Vagina (tissue), 2 donors: ENCODE results near the gene NANOS3. TPM values are rescaled to one million over a fixed set of nuclear protein-coding genes. Genes with fewer than 3 reads are reported as not detected.

Experiments used
- DNase-seq, 2 donors: peaks; one replicate each; pipeline ENCODE4 v3.0.0-alpha.2; 2017; ENCODE audit errors: extremely low spot score in 2 of 2
- H3K27ac ChIP-seq: fragments of 200-600 bp; sonication (generic); one replicate; pipeline ENCODE4 v1.5.1; 2019
- H3K27me3 ChIP-seq: fragments of 200-600 bp; sonication (generic); one replicate; pipeline ENCODE4 v1.5.1; 2019
- H3K36me3 ChIP-seq, 2 donors: fragments of 200-600 bp; sonication (generic); one replicate each; pipeline ENCODE4 v1.5.1; 2017 to 2019
- H3K4me1 ChIP-seq: fragments of 200-600 bp; sonication (generic); one replicate; pipeline ENCODE4 v1.5.1; 2019
- H3K4me3 ChIP-seq, 2 donors: fragments of 200-600 bp; sonication (generic); 1 replicate in 1 of 2; 2 replicates in 1 of 2; pipeline ENCODE4 v1.5.1; 2016 to 2019
- H3K9me3 ChIP-seq: fragments of 200-600 bp; sonication (generic); one replicate; pipeline ENCODE4 v1.5.1; 2019
- POLR2A ChIP-seq, 2 donors: fragments of 450-650 bp; IDR thresholded peaks; one replicate each; pipeline ENCODE4 v1.6.1; 2017; ENCODE audit warnings: antibody characterized with exemption in 2 of 2, mild to moderate bottlenecking in 2 of 2, moderate library complexity in 2 of 2
- POLR2AphosphoS5 ChIP-seq, 2 donors: sonication (generic); formaldehyde crosslinking; IDR thresholded peaks; one replicate each; pipeline ENCODE4 v1.9.0; 2017; ENCODE audit warnings: antibody characterized with exemption in 2 of 2, mild to moderate bottlenecking in 2 of 2, low read depth in 1 of 2; ENCODE audit not compliant: insufficient read depth in 1 of 2
- intact Hi-C: fragments of 100-400 bp; cut with DNase I; formaldehyde crosslinking; loops from one replicate; pipeline ENCODE4 v1.15.1; 2023
- total RNA-seq: library from RNA; depleted of rRNA; stranded (reverse); fragments of >200 nt; gene quantifications from one replicate; pipeline ENCODE4 v1.2.3, GENCODE V29; 2016
- TF ChIP-seq, protein P1 (sequence below), 3 experiments: fragments of 450-650 bp in 2 of 3; fragments of 200-600 bp in 1 of 3; sonication (generic) in 1 of 3; IDR thresholded peaks; one replicate each; pipeline ENCODE4 v1.5.1; 2017 to 2019; ENCODE audit warnings: antibody characterized with exemption in 3 of 3, mild to moderate bottlenecking in 2 of 3, moderate library complexity in 2 of 3

Gene NANOS3
- total RNA-seq, 1 donor from 2014 or later = not detected

DNA sequence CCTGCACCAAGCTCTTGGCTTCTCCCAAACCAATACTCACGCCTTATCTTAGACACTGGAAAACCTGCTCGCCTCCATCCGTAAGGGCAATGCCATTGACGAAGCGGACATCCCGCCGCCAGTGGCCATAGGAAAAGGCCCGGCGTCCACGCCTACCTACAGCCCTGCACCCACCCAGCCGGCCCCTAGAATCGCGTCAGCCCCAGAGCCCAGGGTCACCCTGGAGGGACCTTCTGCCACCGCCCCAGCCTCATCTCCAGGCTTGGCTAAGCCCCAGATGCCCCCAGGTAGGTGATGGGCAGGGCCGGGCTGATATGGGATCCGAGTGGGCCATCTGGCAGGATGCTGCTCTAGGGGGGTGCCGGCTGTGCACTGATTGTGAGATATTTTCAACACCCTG is 36.4 kb downstream of the NANOS3 start:
- H3K36me3 ChIP-seq = peaks cover 3 to 41% of the 10 kb centered on the region in 2 donors
- TF ChIP-seq, protein P1, sequence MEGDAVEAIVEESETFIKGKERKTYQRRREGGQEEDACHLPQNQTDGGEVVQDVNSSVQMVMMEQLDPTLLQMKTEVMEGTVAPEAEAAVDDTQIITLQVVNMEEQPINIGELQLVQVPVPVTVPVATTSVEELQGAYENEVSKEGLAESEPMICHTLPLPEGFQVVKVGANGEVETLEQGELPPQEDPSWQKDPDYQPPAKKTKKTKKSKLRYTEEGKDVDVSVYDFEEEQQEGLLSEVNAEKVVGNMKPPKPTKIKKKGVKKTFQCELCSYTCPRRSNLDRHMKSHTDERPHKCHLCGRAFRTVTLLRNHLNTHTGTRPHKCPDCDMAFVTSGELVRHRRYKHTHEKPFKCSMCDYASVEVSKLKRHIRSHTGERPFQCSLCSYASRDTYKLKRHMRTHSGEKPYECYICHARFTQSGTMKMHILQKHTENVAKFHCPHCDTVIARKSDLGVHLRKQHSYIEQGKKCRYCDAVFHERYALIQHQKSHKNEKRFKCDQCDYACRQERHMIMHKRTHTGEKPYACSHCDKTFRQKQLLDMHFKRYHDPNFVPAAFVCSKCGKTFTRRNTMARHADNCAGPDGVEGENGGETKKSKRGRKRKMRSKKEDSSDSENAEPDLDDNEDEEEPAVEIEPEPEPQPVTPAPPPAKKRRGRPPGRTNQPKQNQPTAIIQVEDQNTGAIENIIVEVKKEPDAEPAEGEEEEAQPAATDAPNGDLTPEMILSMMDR (IDR thresholded peaks at IDR 0.05) = no peak
- no peak for TF ChIP-seq POLR2A (IDR thresholded peaks at IDR 0.05)
- no peak for TF ChIP-seq POLR2AphosphoS5 (IDR thresholded peaks at IDR 0.05; ENCODE audit: insufficient read depth in 1 of 2, low read depth in 1 of 2)
- intact Hi-C loops = no loop called here

DNA sequence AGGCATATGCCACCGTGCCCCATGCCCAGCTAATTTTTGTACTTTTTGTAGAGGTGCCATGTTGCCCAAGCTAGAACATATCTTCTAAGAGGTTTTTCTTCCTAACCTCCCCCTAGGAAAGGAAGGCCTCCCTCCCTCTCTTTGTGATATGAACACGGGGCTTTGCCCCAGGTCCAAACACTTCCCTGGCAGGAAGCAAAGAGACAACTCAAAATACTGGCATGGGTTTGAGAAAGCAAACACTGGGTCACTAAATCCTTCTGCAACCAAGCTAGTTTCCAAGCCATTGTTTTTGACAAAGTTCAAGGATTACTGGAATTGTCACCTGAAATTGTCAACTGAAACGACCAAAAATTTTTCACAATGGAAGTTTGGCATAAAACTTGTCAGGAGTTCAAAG is 37.8 kb downstream of the NANOS3 start:
- DNase-seq = no peak
- H3K36me3 ChIP-seq = peaks cover 3 to 55% of the 10 kb centered on the region in 2 donors
- intact Hi-C loops = no loop called here

More for the DNA sequence above, 36.4 kb downstream of the NANOS3 start:
- H3K4me1 ChIP-seq = no peaks in the 10 kb centered on the region
- no peaks in the 10 kb centered on the region for H3K27me3 ChIP-seq
- no peak overlapping the region for H3K27ac ChIP-seq
- no peak overlapping the region for H3K4me3 ChIP-seq
- H3K9me3 ChIP-seq = no peaks in the 10 kb centered on the region
- DNase-seq = no peak

DNA sequence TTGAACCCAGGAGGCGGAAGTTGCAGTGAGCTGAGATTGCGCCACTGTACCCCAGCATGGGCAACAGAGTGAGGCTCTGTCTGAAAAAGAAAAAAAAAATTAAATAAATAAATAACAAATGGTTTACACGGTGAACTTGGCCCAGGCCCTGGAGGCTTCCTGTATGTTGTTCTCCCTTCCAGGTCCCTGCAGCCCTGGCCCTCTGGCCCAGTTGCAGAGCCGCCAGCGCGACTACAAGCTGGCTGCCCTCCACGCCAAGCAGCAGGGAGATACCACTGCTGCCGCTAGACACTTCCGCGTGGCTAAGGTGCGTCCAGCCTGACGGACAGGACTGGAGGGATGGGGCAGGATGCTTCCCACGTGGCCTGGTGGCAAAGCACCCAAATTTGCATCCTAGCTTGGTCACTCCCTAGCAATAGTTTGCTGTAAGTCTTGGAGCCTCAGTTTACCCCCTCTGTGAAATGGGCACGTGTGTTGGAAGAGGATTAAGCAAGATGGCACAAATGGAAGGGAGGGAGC is 41.0 kb downstream of the NANOS3 start:
- TF ChIP-seq, protein P1 (IDR thresholded peaks at IDR 0.05) = no peak
- TF ChIP-seq POLR2A (IDR thresholded peaks at IDR 0.05) = no peak
- no peak for TF ChIP-seq POLR2AphosphoS5 (IDR thresholded peaks at IDR 0.05; ENCODE audit: insufficient read depth in 1 of 2, low read depth in 1 of 2)
- H3K4me3 ChIP-seq = no peak overlapping the region
- H3K4me1 ChIP-seq = no peaks in the 10 kb centered on the region
- no peaks in the 10 kb centered on the region for H3K27me3 ChIP-seq
- intact Hi-C loops = no loop called here
- H3K36me3 ChIP-seq = peaks cover 0 to 75% of the 10 kb centered on the region in 2 donors
- H3K27ac ChIP-seq = no peak overlapping the region
- no peak for DNase-seq
- H3K9me3 ChIP-seq = no peaks in the 10 kb centered on the region

More for the DNA sequence above, 37.8 kb downstream of the NANOS3 start:
- H3K27me3 ChIP-seq = no peaks in the 10 kb centered on the region
- no peak overlapping the region for H3K4me3 ChIP-seq
- TF ChIP-seq, protein P1 (IDR thresholded peaks at IDR 0.05) = no peak
- TF ChIP-seq POLR2AphosphoS5 (IDR thresholded peaks at IDR 0.05; ENCODE audit: insufficient read depth in 1 of 2, low read depth in 1 of 2) (no peak), POLR2A (IDR thresholded peaks at IDR 0.05) (no peak)
- no peaks in the 10 kb centered on the region for H3K9me3 ChIP-seq
- H3K4me1 ChIP-seq = no peaks in the 10 kb centered on the region
- H3K27ac ChIP-seq = no peak overlapping the region

DNA sequence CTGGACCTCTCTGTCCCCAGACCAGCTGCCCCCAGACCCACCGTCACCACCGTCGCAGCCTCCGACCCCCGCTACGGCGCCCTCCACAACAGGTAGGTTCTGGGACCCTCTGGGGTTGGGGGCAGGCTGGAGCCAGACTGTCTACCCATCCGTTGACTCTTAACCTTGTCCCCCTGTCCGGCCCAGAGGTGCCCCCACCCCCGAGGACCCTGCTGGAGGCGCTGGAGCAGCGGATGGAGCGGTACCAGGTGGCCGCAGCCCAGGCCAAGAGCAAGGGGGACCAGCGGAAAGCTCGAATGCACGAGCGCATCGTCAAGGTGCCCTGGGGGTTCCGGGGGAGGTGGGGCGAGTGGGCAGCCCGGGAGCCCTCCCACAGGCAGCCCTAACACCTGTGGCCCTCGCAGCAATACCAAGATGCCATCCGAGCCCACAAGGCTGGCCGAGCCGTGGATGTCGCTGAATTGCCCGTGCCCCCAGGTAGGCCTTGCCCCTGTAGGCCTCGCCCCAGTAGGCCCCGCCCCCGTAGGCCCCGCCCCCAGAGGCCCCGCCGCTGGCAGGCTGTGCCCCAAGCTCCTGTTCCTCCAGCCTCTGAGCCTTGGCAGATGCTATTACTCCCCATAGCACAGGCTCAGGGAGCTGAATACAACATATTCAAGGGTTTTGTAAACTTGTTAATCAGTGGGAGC is 41.9 kb downstream of the NANOS3 start:
- no peak overlapping the region for H3K27ac ChIP-seq
- H3K27me3 ChIP-seq = no peaks in the 10 kb centered on the region
- no peak for DNase-seq
- intact Hi-C loops = no loop called here
- H3K36me3 ChIP-seq = peaks cover 0 to 79% of the 10 kb centered on the region in 2 donors
- H3K9me3 ChIP-seq = no peaks in the 10 kb centered on the region
- H3K4me3 ChIP-seq = no peak overlapping the region
- H3K4me1 ChIP-seq = no peaks in the 10 kb centered on the region
- no peak for TF ChIP-seq POLR2A (IDR thresholded peaks at IDR 0.05)
- no peak for TF ChIP-seq POLR2AphosphoS5 (IDR thresholded peaks at IDR 0.05; ENCODE audit: insufficient read depth in 1 of 2, low read depth in 1 of 2)
- TF ChIP-seq, protein P1 (IDR thresholded peaks at IDR 0.05) = no peak

DNA sequence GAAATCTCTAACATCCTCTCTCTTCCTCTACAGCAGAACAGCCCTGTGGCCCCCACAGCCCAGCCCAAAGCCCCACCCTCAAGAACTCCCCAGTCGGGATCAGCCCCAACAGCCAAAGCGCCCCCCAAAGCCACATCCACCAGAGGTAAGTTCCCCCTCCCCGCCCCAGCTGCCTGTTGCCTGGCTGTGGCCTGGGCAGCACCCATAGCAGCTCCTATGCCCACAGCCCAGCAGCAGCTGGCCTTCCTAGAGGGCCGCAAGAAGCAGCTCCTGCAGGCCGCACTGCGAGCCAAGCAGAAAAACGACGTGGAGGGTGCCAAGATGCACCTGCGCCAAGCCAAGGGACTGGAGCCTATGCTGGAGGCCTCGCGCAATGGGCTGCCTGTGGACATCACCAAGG is 43.6 kb downstream of the NANOS3 start:
- no peak for DNase-seq
- Histone ChIP-seq H3K36me3 (peaks cover 0 to 77% of the 10 kb centered on the region in 2 donors), H3K4me3 (no peak overlapping the region), H3K27ac (no peak overlapping the region), H3K27me3 (no peaks in the 10 kb centered on the region), H3K4me1 (no peaks in the 10 kb centered on the region), H3K9me3 (no peaks in the 10 kb centered on the region)
- TF ChIP-seq POLR2A (IDR thresholded peaks at IDR 0.05) (no peak), POLR2AphosphoS5 (IDR thresholded peaks at IDR 0.05; ENCODE audit: insufficient read depth in 1 of 2, low read depth in 1 of 2) (no peak)
- TF ChIP-seq, protein P1 (IDR thresholded peaks at IDR 0.05) = no peak
- intact Hi-C loops = no loop called here
